H1 (cell line): Measurements from ENCODE around the gene KLK8. TPM values are rescaled to one million over a fixed set of nuclear protein-coding genes. Genes with fewer than 3 reads are reported as not detected.

Experiments
- CTCF ChIA-PET: fragments of 300-600 bp; sonication (Branson Sonifier 250); formaldehyde crosslinking; loops from one replicate; lab custom pipeline; 2021; ENCODE audit not compliant: partially characterized antibody; lab: Charles Lee
- POLR2A ChIA-PET: fragments of 300-600 bp; sonication (Branson Sonifier 250); formaldehyde crosslinking; loops from one replicate; lab custom pipeline; 2021; ENCODE audit warnings: inconsistent platforms; ENCODE audit not compliant: partially characterized antibody; lab: Charles Lee
- DNase-seq, 2 experiments: peaks; one replicate each; pipeline versions ENCODE4 v3.0.0 to v3.0.0-alpha.2; 2010 to 2022; ENCODE audit warnings: low spot score in 2 of 2, low read depth in 1 of 2, mixed read lengths in 1 of 2
- FAIRE-seq: peaks from 2 replicates; lab custom pipeline; 2011; peaks lifted over from hg19 to GRCh38; lab: Jason Lieb, UNC
- H2AFZ ChIP-seq: 2 replicates; pipeline ENCODE4 v1.8.1; 2012; ENCODE audit warnings: low read length, inconsistent platforms
- H2AK5ac ChIP-seq: 2 replicates; pipeline ENCODE4 v1.6.1; 2013; ENCODE audit warnings: low read depth, low read length
- H2BK120ac ChIP-seq: replicated peaks from 2 replicates; pipeline ENCODE3; 2013; ENCODE audit warnings: low read depth, low read length, inconsistent platforms
- H2BK12ac ChIP-seq: 2 replicates; pipeline ENCODE4 v1.6.1; 2013; ENCODE audit warnings: low read depth, low read length
- H2BK15ac ChIP-seq: 2 replicates; pipeline ENCODE4 v1.6.1; 2013; ENCODE audit warnings: low read length
- H2BK20ac ChIP-seq: 2 replicates; pipeline ENCODE4 v1.6.1; 2013; ENCODE audit warnings: low read length
- H2BK5ac ChIP-seq: 2 replicates; pipeline ENCODE4 v1.6.1; 2013; ENCODE audit warnings: low read depth, low read length
- H3K14ac ChIP-seq: 2 replicates; pipeline ENCODE4 v1.6.1; 2013; ENCODE audit warnings: inconsistent platforms; ENCODE audit not compliant: insufficient read length
- H3K18ac ChIP-seq: 2 replicates; pipeline ENCODE4 v1.6.1; 2013; ENCODE audit warnings: low read length; ENCODE audit errors: extremely low read depth
- H3K23ac ChIP-seq: 2 replicates; pipeline ENCODE4 v1.6.1; 2013; ENCODE audit warnings: inconsistent platforms; ENCODE audit not compliant: insufficient read length
- H3K23me2 ChIP-seq: 2 replicates; pipeline ENCODE4 v1.6.1; 2013; ENCODE audit warnings: low read depth, low read length
- H3K27ac ChIP-seq: 2 replicates; pipeline ENCODE4 v1.6.1; 2011; ENCODE audit warnings: low read depth, low read length, inconsistent platforms
- H3K27me3 ChIP-seq, 4 experiments: replicated peaks in 1 of 4; 1 replicate in 1 of 4; 2 replicates in 3 of 4; pipeline versions ENCODE4 v1.6.1 to v1.8.1; 2011 to 2013; ENCODE audit warnings: low read length in 3 of 4, mild to moderate bottlenecking in 3 of 4, inconsistent platforms in 2 of 4, mixed read lengths in 2 of 4, moderate library complexity in 1 of 4; ENCODE audit not compliant: control insufficient read depth in 3 of 4, insufficient read depth in 3 of 4; ENCODE audit errors: extremely low read depth in 1 of 4
- H3K36me3 ChIP-seq, 4 experiments: 2 replicates each; pipeline versions ENCODE4 v1.6.1 to v1.8.1; 2011 to 2013; ENCODE audit warnings: mild to moderate bottlenecking in 4 of 4, low read length in 3 of 4, moderate library complexity in 2 of 4, control low read depth in 1 of 4, inconsistent platforms in 1 of 4; ENCODE audit not compliant: insufficient read depth in 4 of 4, control insufficient read depth in 2 of 4
- H3K4ac ChIP-seq: replicated peaks from 2 replicates; pipeline ENCODE3; 2013; ENCODE audit warnings: low read length, low read depth, mixed read lengths, inconsistent platforms; ENCODE audit not compliant: insufficient read length
- H3K4me1 ChIP-seq, 4 experiments: replicated peaks in 1 of 4; 1 replicate in 1 of 4; 2 replicates in 3 of 4; pipeline versions ENCODE4 v1.6.1 to v1.8.1; 2011 to 2013; ENCODE audit warnings: low read length in 3 of 4, inconsistent platforms in 2 of 4, mixed read lengths in 1 of 4; ENCODE audit not compliant: insufficient read depth in 4 of 4, control insufficient read depth in 3 of 4
- H3K4me2 ChIP-seq, 2 experiments: 2 replicates each; pipeline versions ENCODE4 v1.6.1 to v1.8.1; 2011 to 2013; ENCODE audit warnings: low read depth in 2 of 2, low read length in 2 of 2, control low read depth in 1 of 2, inconsistent platforms in 1 of 2, mild to moderate bottlenecking in 1 of 2; ENCODE audit not compliant: insufficient read depth in 1 of 2
- H3K4me3 ChIP-seq, 4 experiments: fragments of 200-600, 300-600 bp in 1 of 4; sonication (generic), shearing (Covaris generic), sonication (Bioruptor Twin) in 1 of 4; 2 replicates each; pipeline versions ENCODE4 v1.5.1 to v1.8.1; 2011 to 2016; ENCODE audit warnings: low read length in 4 of 4, low read depth in 3 of 4, control low read depth in 2 of 4, inconsistent platforms in 2 of 4, mild to moderate bottlenecking in 2 of 4, mixed read lengths in 1 of 4, moderate library complexity in 1 of 4; ENCODE audit not compliant: insufficient read depth in 2 of 4; ENCODE audit errors: extremely low read depth in 1 of 4
- H3K56ac ChIP-seq: replicated peaks from 2 replicates; pipeline ENCODE3; 2013; ENCODE audit warnings: low read depth, mild to moderate bottlenecking, mixed read lengths, low read length, inconsistent platforms; ENCODE audit not compliant: insufficient read length
- H3K79me1 ChIP-seq: 2 replicates; pipeline ENCODE4 v1.6.1; 2013; ENCODE audit warnings: low read depth, low read length, control low read depth
- H3K79me2 ChIP-seq, 2 experiments: 2 replicates each; pipeline versions ENCODE4 v1.6.1 to v1.8.1; 2012 to 2013; ENCODE audit warnings: low read length in 2 of 2, mild to moderate bottlenecking in 2 of 2, inconsistent platforms in 1 of 2; ENCODE audit not compliant: insufficient read depth in 2 of 2, control insufficient read depth in 1 of 2
- H3K9ac ChIP-seq, 4 experiments: replicated peaks in 1 of 4; 1 replicate in 1 of 4; 2 replicates in 3 of 4; pipeline versions ENCODE4 v1.6.1 to v1.8.1; 2011 to 2013; ENCODE audit warnings: low read depth in 3 of 4, low read length in 3 of 4, control low read depth in 2 of 4, mild to moderate bottlenecking in 2 of 4, moderate library complexity in 2 of 4, inconsistent platforms in 1 of 4; ENCODE audit errors: extremely low read depth in 1 of 4
- H3K9me3 ChIP-seq, 2 experiments: 2 replicates each; pipeline versions ENCODE4 v1.6.1 to v1.8.1; 2012 to 2013; ENCODE audit warnings: mild to moderate bottlenecking in 2 of 2, moderate library complexity in 2 of 2, control low read depth in 1 of 2, inconsistent platforms in 1 of 2, low read depth in 1 of 2, low read length in 1 of 2, mixed read lengths in 1 of 2; ENCODE audit not compliant: insufficient read depth in 2 of 2
- H4K20me1 ChIP-seq, 2 experiments: replicated peaks in 1 of 2; 2 replicates each; pipeline versions ENCODE3 to v1.8.1; 2011 to 2013; ENCODE audit warnings: inconsistent platforms in 2 of 2, low read length in 2 of 2, mild to moderate bottlenecking in 1 of 2; ENCODE audit not compliant: insufficient read depth in 2 of 2, control insufficient read depth in 1 of 2
- H4K5ac ChIP-seq: 2 replicates; pipeline ENCODE4 v1.6.1; 2013; ENCODE audit warnings: low read length, low read depth, mixed read lengths, inconsistent platforms; ENCODE audit not compliant: insufficient read length
- H4K8ac ChIP-seq: 2 replicates; pipeline ENCODE4 v1.8.0; 2013; ENCODE audit warnings: mild to moderate bottlenecking, moderate library complexity, low read length, inconsistent platforms; ENCODE audit not compliant: insufficient read depth; ENCODE audit errors: extremely low read depth
- H4K91ac ChIP-seq: replicated peaks from 2 replicates; pipeline ENCODE3; 2013; ENCODE audit warnings: low read length, mixed read lengths, inconsistent platforms; ENCODE audit not compliant: insufficient read length
- ASH2L ChIP-seq: fragments of 200-600, 300-600 bp; sonication (generic); IDR thresholded peaks from one replicate; pipeline ENCODE4 v1.7.1; 2017; ENCODE audit warnings: low read length
- HDAC2 ChIP-seq, 2 experiments: fragments of 300-600 bp in 1 of 2; sonication (generic) in 1 of 2; IDR thresholded peaks; 2 replicates each; pipeline ENCODE4 v1.6.1; 2011 to 2012; ENCODE audit warnings: low read depth in 2 of 2, low read length in 2 of 2, mild to moderate bottlenecking in 2 of 2, moderate library complexity in 2 of 2, borderline replicate concordance in 1 of 2, inconsistent platforms in 1 of 2
- KDM4A ChIP-seq: IDR thresholded peaks from one replicate; pipeline ENCODE4 v1.7.1; 2012; ENCODE audit warnings: low read depth, mild to moderate bottlenecking, moderate library complexity, low read length, inconsistent platforms; ENCODE audit not compliant: severe bottlenecking
- POLR2A ChIP-seq, 2 experiments: IDR thresholded peaks; 1 replicate in 1 of 2; 2 replicates in 1 of 2; pipeline ENCODE4 v1.6.1; 2011; ENCODE audit warnings: low read depth in 2 of 2, low read length in 2 of 2, mild to moderate bottlenecking in 2 of 2; ENCODE audit errors: control extremely low read depth in 1 of 2
- RNF2 ChIP-seq: fragments of 200-900, 300-1000 bp; sonication (generic); IDR thresholded peaks from 2 replicates; pipeline ENCODE4 v1.7.1; 2016; ENCODE audit warnings: borderline replicate concordance, low read depth, mild to moderate bottlenecking, antibody characterized with exemption, low read length; ENCODE audit not compliant: poor library complexity, severe bottlenecking; ENCODE audit errors: missing control alignments
- SIX5 ChIP-seq: IDR thresholded peaks from 2 replicates; pipeline ENCODE4 v1.6.1; 2011; ENCODE audit warnings: mild to moderate bottlenecking, low read depth, low read length
- TBP ChIP-seq: IDR thresholded peaks from 2 replicates; pipeline ENCODE4 v1.6.1; 2011; ENCODE audit warnings: low read depth, low read length, improper control_type of control experiment
- TCF12 ChIP-seq: IDR thresholded peaks from 2 replicates; pipeline ENCODE4 v1.6.1; 2011; ENCODE audit warnings: low read depth, mild to moderate bottlenecking, low read length
- WGBS, 2 experiments: shearing (Covaris generic) in 1 of 2; methylation state at CpG; one replicate each; pipeline versions ENCODE4 v1.1.6 to v1.1.7; 2013 to 2015; ENCODE audit warnings: low lambda C conversion rate in 2 of 2, mixed read lengths in 2 of 2, inconsistent platforms in 1 of 2, low coverage in 1 of 2, missing lambda C conversion rate in 1 of 2; ENCODE audit not compliant: insufficient replicate concordance in 2 of 2, insufficient coverage in 1 of 2, insufficient read length in 1 of 2; ENCODE audit errors: extremely low coverage in 1 of 2, missing lambda C conversion rate in 1 of 2; 5-methylcytosine and 5-hydroxymethylcytosine counted together
- polyA plus RNA-seq, 7 experiments: library from polyadenylated mRNA; depleted of rRNA in 3 of 7; stranded (reverse) in 5 of 7; unstranded in 2 of 7; fragments of >200 nt in 5 of 7; fragments of 200-250 nt in 2 of 7; gene quantifications; 1 replicate in 5 of 7; 2 replicates in 1 of 7; 4 replicates in 1 of 7; pipeline versions ENCODE4 v1.2.1 to v1.2.3, GENCODE V29; 2011 to 2013; ENCODE audit warnings: missing spikeins in 2 of 7, mixed read lengths in 2 of 7
- total RNA-seq: library from RNA; stranded (reverse); fragmentation: NEBNext Ultra II Directional; extraction: Animal tissue kit (Norgen Biotek cat#: 25700); gene quantifications from 2 replicates; pipeline ENCODE4 v1.2.1, GENCODE V29; 2021
- TF ChIP-seq, protein P1 (sequence below), 3 experiments: IDR thresholded peaks; 1 replicate in 2 of 3; 2 replicates in 1 of 3; pipeline versions ENCODE4 v1.5.1 to v1.6.1; 2011; ENCODE audit warnings: low read length in 3 of 3, mild to moderate bottlenecking in 3 of 3, inconsistent platforms in 2 of 3, low read depth in 1 of 3, moderate library complexity in 1 of 3; ENCODE audit not compliant: insufficient read depth in 1 of 3; ENCODE audit errors: control extremely low read depth in 1 of 3
- TF ChIP-seq, protein P2 (sequence below): IDR thresholded peaks from 2 replicates; pipeline ENCODE4 v1.6.1; 2012; ENCODE audit warnings: inconsistent platforms

The KLK8 gene
- total and polyA plus RNA-seq, 2 of the 8 experiments (the other 6 are each of a cell fraction or from before 2014, with no cell fraction given): 2.9 to 3.6 TPM

GRCh38 chr19:51022526-51022925 is 21.1 kb upstream of the KLK8 start:
- H3K79me2 ChIP-seq: no peaks in the 10 kb centered on the region
- DNase-seq (no peak), FAIRE-seq (no peak)
- H4K8ac ChIP-seq: no peak overlapping the region
- no peak overlapping the region for H2BK120ac ChIP-seq
- H3K9ac ChIP-seq: no peak overlapping the region
- H2BK20ac ChIP-seq: no peak overlapping the region
- H4K20me1 ChIP-seq: no peaks in the 10 kb centered on the region
- H3K18ac ChIP-seq: peak overlapping the region; percentile 6; the same call in 1 of the 2 replicates
- no peak overlapping the region for H4K91ac ChIP-seq
- 0 out of 2 replicates have a peak overlapping the region, but pooled peaks have one; percentile 35 for H2BK5ac ChIP-seq
- no peak overlapping the region for H3K27ac ChIP-seq
- H3K79me1 ChIP-seq: no peaks in the 10 kb centered on the region
- WGBS, 2 experiments: 84 to 100% methylated on average over 2 to 14 of the region's 14 CpGs
- H3K23ac ChIP-seq: no peak overlapping the region
- H3K36me3 ChIP-seq: no peaks in the 10 kb centered on the region
- H3K4ac ChIP-seq: no peak overlapping the region
- no peak overlapping the region for H4K5ac ChIP-seq
- H3K4me1 ChIP-seq: peaks cover 3 to 30% (median 18%) of the 10 kb centered on the region in 4 experiments
- CTCF ChIA-PET: interaction anchor here (0.6 to 15.0 kb wide), 12 partner anchors 14 to 139 kb away, joined by 3 to 269 read pairs (median 4); no protein-coding TSS in a partner anchor
- H3K9me3 ChIP-seq: no peaks in the 10 kb centered on the region
- no peak overlapping the region for H3K56ac ChIP-seq
- no peak overlapping the region for H3K14ac ChIP-seq
- H3K23me2 ChIP-seq: peaks cover 5% of the 10 kb centered on the region; the same call in 1 of the 2 replicates
- H2AK5ac ChIP-seq: no peak overlapping the region; the same call in 1 of the 2 replicates
- no peak overlapping the region for H2AFZ ChIP-seq
- POLR2A ChIA-PET: interaction anchor here (1.2 kb wide), 1 partner anchor 70 kb away, joined by 3 read pairs; no protein-coding TSS in a partner anchor
- H2BK12ac ChIP-seq: peak overlapping the region; percentile 90; the same call in 1 of the 2 replicates
- no peak overlapping the region for H3K4me3 ChIP-seq
- peaks cover 0 to 23% (median 14%) of the 10 kb centered on the region in 4 experiments; a peak in 5 of 7 replicates for H3K27me3 ChIP-seq
- H3K4me2 ChIP-seq: no peak overlapping the region
- H2BK15ac ChIP-seq: 0 out of 2 replicates have a peak overlapping the region, but pooled peaks have one; percentile 46
- TF ChIP-seq TCF12 (no peak), KDM4A (no peak), ASH2L (no peak), TBP (no peak), RNF2 (no peak), POLR2A (IDR thresholded peaks at IDR 0.05; ENCODE audit: control extremely low read depth in 1 of 2, low read depth in 2 of 2, low read length in 2 of 2) (no peak), HDAC2 (IDR thresholded peaks at IDR 0.05; ENCODE audit: borderline replicate concordance in 1 of 2, low read depth in 2 of 2, low read length in 2 of 2) (no peak), SIX5 (no peak)
- TF ChIP-seq, protein P1, sequence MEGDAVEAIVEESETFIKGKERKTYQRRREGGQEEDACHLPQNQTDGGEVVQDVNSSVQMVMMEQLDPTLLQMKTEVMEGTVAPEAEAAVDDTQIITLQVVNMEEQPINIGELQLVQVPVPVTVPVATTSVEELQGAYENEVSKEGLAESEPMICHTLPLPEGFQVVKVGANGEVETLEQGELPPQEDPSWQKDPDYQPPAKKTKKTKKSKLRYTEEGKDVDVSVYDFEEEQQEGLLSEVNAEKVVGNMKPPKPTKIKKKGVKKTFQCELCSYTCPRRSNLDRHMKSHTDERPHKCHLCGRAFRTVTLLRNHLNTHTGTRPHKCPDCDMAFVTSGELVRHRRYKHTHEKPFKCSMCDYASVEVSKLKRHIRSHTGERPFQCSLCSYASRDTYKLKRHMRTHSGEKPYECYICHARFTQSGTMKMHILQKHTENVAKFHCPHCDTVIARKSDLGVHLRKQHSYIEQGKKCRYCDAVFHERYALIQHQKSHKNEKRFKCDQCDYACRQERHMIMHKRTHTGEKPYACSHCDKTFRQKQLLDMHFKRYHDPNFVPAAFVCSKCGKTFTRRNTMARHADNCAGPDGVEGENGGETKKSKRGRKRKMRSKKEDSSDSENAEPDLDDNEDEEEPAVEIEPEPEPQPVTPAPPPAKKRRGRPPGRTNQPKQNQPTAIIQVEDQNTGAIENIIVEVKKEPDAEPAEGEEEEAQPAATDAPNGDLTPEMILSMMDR (IDR thresholded peaks at IDR 0.05; ENCODE audit: control extremely low read depth in 1 of 3, insufficient read depth in 1 of 3, low read depth in 1 of 3, low read length in 3 of 3): no peak
- TF ChIP-seq, protein P2, sequence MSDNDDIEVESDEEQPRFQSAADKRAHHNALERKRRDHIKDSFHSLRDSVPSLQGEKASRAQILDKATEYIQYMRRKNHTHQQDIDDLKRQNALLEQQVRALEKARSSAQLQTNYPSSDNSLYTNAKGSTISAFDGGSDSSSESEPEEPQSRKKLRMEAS: no peak
